GM18502 (cell line): ENCODE data around the gene DTX2.
"Not testable (repeated sequence)": the region's sequence is repeated elsewhere in the genome, so short reads cannot be mapped to it uniquely, and the experiment has no call there.

ENCODE experiments used
- ATAC-seq: cut with Tn5 transposase; IDR thresholded peaks from one replicate; pipeline ENCODE4 v1.9.1; 2021; ENCODE audit warnings: mild to moderate bottlenecking; ENCODE audit not compliant: unreplicated experiment, poor library complexity

Gene DTX2

GRCh38 chr7:76485822-76486610, 24.5 kb downstream of the DTX2 start:
- ATAC-seq = peak; percentile 31

DNA sequence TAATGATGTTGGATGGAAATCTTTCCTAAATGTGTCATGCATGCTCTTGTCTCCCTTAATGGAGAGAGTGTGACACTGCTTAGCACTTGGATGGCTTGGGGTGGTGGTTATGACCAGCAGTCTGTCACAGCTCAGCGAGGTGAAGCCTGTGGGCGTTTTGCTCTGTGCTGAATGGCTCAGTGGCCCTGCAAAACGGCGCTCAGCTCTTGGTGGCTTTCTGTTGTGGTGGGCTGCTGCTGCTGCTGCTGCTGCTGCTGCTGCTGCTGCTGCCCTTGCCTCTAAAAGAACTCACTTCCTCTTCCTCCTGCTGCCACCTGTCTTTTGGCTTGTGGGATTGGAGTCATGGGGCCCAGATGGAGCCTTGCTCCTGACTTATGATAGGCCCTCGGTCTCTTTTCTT, 25.1 kb downstream of the DTX2 start:
- peak; percentile 99 for ATAC-seq

GRCh38 chr7:76487969-76488368, 26.5 kb downstream of the DTX2 start:
- ATAC-seq = not testable (repeated sequence)

DNA sequence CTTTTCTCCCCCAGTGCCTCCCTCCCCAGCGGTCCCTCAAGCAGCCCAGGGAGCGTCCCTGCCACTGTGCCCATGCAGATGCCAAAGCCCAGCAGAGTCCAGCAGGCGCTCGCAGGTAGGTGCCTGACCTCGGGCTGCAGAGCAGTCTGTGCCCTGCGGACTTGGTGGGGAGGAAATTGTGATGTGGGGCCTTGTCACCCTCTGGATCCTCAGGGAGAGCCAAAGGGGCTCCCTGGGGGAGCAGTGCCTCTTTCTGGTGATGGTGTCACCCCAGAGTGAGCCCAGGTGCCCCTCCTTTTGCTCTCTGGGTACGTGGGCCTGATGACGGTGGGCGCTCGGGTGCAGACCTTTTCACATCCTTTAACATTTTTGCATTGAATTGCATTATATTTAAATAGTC, 30.6 kb downstream of the DTX2 start:
- not testable (repeated sequence) for ATAC-seq

DNA sequence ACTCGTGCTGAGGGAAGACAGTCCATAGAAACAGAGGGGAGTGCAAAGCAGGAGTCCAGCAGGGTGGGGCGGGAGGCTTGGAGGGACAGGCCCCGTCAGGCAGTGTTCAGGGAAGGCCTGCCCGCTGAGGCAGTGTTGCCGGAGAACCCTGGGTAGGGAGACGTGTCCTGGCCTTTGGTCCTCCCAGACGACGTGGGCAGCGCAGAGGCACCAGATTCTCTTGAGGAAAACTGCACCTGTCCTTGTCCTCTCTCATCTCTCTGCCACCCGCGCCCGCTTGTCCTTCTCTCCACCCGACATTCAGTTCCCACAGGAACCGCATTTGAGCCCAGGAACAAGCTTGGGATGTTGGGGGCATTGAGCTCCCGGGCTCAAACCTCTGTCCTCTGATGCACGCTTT, 34.2 kb downstream of the DTX2 start:
- not testable (repeated sequence) for ATAC-seq

- ATAC-seq = not testable (repeated sequence)
Observed at GRCh38 chr7:76497918-76498582, 36.5 kb downstream of the DTX2 start.

- ATAC-seq = not testable (repeated sequence)
Observed at GRCh38 chr7:76498583-76499200, 37.2 kb downstream of the DTX2 start.

DNA sequence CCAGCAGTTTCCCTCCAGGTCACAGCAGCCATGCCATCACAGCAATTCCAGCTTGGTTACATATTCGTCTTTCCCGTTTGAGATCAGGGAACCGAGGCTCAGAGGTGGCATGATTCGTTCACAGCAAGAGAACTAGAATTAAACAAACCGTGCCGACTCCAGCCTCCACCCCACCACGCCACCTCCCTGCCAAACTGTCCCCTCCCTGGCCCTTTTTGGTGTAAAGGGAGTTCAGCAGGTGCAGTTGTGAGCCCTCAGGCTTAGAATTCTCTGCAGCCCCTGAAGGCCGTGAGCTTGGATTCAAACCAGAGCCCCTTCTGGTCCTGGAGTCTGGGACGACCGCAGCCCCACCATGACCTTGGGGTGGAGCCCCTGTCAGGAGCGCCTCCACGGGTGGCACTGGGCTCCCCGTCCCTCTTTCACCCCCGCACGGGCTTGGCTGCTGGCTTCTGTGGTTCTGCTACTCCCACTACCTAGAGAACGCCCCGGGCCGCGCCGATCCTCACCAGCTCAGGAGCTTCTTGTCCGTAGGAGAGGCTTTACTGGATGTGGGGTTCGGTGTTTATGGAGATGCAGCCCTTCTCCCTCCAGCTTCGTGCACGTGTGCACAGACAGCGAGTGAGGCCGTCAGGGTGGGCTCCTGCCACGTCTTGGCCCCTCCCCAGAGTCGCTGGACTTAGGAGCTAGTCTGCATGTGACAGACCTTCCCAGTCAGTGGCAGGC, 37.9 kb downstream of the DTX2 start:
- not testable (repeated sequence) for ATAC-seq

GRCh38 chr7:76499924-76500241, 38.4 kb downstream of the DTX2 start:
- ATAC-seq = not testable (repeated sequence)

DNA sequence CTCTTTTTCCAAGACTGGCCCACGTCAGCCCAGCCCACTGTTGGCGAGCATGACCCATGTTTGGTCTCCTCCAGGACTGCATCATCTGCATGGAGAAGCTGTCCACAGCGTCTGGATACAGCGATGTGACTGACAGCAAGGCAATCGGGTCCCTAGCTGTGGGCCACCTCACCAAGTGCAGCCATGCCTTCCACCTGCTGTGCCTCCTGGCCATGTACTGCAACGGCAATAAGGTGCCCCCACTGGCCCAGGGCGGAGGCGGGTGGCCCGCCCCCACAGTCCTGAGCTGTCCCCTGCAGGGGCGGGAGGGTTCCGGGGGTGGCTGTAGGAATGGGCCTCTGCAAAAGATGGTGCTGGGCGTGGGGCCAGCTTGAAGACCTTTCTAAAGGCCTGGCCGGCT, 40.7 kb downstream of the DTX2 start:
- not testable (repeated sequence) for ATAC-seq

DNA sequence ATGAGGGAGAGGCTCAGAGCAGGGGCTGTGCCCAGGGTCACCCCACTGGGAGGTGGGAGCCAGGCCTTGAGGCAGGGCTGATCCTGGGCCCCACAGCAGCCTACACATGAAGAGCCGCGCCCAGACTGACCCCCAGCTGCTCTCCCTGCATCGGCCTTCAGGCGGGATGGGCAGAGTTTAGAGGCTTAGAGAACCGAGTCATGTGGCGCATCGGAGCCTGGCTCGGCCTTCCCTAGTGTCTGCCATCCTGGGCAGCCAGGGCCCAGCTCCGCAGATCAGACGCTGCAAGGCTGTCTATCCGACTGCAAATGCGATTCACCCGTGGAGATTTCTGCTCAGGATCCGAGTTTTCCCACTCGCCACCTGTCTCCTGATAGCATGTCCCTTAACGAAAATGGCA, 41.3 kb downstream of the DTX2 start:
- not testable (repeated sequence) for ATAC-seq

DNA sequence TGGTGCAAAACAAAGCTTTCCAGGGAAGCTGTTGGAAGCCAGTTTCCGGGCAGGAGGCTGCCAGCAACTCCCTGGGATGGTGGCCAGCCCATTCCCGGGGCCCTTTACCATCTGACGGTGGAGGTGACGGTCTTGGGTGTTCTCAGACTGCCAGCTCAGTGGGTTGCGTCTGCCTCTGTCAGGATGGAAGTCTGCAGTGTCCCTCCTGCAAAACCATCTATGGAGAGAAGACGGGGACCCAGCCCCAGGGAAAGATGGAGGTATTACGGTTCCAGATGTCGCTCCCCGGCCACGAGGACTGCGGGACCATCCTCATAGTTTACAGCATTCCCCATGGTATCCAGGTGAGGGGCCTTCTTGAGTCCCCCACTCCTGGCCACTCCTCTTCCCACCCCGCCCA, 41.7 kb downstream of the DTX2 start:
- ATAC-seq = not testable (repeated sequence)

DNA sequence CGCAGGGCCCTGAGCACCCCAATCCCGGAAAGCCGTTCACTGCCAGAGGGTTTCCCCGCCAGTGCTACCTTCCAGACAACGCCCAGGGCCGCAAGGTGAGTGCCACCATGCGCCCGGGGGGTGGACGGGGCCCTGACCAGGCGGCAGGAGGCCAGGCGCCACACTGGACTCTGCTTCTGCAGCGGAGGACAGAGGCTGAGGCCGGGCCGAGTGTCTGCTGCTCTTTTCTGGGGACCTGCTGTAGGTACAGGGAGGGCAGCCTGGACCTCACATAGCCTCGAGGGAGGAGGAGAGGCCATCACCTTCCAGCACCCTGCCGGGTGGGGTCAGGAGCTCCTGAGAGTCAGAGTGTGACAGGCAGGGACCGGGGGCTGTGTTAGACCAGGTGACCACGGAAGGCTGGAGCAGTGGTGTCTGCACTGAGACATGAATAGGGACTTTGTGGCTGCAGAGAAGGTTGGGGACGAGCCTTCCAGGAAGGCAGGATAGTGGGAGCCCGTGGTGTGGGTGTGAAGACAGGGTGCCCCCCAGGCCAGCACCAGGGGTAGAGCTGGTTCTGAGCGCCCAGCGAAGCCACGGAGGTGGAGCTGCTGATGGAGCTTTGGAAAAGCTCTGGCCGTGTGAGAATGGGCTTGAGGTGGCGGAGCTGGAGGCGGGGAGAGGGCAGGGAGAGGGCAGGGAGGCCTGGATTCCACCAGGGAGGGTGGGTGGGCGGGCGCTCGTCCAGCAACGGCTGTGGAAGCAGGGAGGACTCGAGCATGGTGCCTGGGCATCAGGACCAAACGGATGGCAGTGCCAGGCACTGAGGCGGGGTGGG, 43.0 kb downstream of the DTX2 start:
- not testable (repeated sequence) for ATAC-seq

DNA sequence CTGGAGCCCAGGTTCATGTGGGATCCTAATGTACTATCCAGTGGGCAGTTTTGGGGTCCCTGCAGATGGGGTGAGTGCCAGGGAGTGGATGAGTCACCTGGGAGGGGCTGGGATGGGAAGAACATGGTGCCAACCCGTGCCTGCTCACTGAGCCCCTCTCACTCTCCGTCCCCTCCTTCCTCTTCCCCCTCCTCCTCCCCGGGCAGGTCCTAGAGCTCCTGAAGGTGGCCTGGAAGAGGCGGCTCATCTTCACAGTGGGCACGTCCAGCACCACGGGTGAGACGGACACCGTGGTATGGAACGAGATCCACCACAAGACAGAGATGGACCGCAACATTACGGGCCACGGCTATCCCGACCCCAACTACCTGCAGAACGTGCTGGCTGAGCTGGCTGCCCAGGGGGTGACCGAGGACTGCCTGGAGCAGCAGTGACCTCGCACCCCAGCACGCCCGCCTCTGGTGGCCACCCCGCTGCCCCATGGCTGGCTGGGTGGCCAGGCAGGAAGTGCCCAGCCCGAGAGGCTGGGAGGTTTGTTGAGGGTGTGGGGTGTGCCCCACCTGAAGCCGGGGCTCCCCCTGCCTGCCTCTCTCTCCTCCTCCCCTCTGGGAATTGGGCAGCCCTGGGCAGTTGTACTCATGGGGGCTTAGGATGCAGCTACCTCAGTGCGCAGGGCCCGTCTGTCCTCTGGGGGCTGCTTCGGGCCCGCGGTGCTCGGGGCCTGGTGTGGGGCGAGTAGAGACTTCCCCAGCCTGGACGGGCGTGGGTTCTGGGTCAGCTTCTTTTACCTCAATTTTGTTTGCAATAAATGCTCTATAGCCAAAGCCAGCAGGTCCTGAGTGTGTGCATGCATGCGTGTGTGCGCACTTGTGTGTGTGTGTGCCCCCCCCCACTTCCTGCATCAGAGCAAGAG, 43.9 kb downstream of the DTX2 start:
- ATAC-seq = no peak

DNA sequence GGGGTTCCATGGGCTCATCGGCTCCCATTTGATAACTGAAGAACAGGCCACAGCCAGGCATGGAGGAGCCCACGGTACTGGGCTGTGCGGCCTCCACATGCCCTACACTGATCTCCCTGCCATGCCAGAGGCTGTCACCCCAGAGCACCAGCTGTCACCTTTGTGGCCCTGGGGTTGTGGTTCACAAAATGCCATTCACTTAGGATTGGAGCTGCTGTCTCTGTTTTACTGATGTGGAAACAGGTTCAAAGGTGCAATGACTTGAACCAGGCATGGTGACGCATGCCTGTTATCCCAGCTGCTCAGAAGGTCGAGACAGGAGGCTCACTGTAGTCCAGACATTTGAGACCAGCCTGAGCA, 44.6 kb downstream of the DTX2 start:
- no peak for ATAC-seq

DNA sequence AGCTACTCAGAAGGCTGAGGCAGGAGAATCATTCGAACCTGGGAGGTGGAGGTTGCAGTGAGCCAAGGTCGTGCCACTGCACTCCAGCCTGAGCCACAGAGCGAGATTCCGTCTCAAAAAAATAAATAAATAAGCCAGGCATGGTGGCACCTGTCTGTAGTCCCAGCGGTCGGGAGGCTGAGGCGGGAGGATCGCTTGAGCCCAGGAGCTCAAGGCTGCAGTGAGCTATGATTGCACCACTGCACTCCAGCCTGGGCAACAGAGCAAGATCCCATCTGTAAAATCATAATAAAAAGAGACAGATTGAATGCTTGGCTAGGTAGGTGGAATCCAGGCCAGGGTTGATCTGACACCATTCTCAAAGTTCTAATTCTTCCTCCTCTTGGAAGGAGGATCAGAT, 45.1 kb downstream of the DTX2 start:
- ATAC-seq = not testable (repeated sequence)

- no peak for ATAC-seq
Observed at GRCh38 chr7:76507723-76508406, 46.4 kb downstream of the DTX2 start.
